B cell (primary cell): ENCODE results near the gene CIZ1. TPM values are rescaled to one million over a fixed set of nuclear protein-coding genes. Genes with fewer than 3 reads are reported as not detected.
"Not testable (repeated sequence)": the region's sequence is repeated elsewhere in the genome, so short reads cannot be mapped to it uniquely, and the experiment has no call there.

Experiments used
- ATAC-seq: fragments of 200-7000 bp; cut with Tn5 transposase; one replicate; pipeline ENCODE4 v1.10.0; 2021; ENCODE audit warnings: low read depth, mild to moderate bottlenecking, moderate number of reproducible peaks, moderate library complexity
- CTCF ChIA-PET: fragments of 350-600 bp; sonication (Branson Sonifier 250); formaldehyde crosslinking; loops from one replicate; lab custom pipeline; 2021; ENCODE audit warnings: antibody characterized with exemption, inconsistent platforms; lab: Charles Lee
- POLR2A ChIA-PET: fragments of 350-600 bp; sonication (Branson Sonifier 250); formaldehyde crosslinking; loops from one replicate; lab custom pipeline; 2021; ENCODE audit warnings: antibody characterized with exemption; lab: Charles Lee
- DNase-seq: peaks from one replicate; pipeline ENCODE4 v3.0.0; 2013
- H2AFZ ChIP-seq: 2 replicates; pipeline ENCODE4 v1.6.1; 2012; ENCODE audit warnings: mild to moderate bottlenecking, low read depth, low read length; ENCODE audit not compliant: insufficient read depth, poor library complexity, severe bottlenecking
- H3K27ac ChIP-seq, 2 donors: 1 replicate in 1 of 2; 2 replicates in 1 of 2; pipeline ENCODE4 v1.5.1; 2012 to 2013; ENCODE audit warnings: low read length in 2 of 2, mild to moderate bottlenecking in 2 of 2, moderate library complexity in 1 of 2
- H3K27me3 ChIP-seq, 4 experiments: fragments of 200-600 bp in 1 of 4; sonication (generic) in 1 of 4; replicated peaks in 1 of 4; 1 replicate in 2 of 4; 2 replicates in 2 of 4; pipeline versions ENCODE4 v1.6.1 to v1.7.0; 2013 to 2016; ENCODE audit warnings: low read length in 3 of 4, mild to moderate bottlenecking in 2 of 4, mixed read lengths in 1 of 4, moderate library complexity in 1 of 4; ENCODE audit not compliant: insufficient read depth in 4 of 4, control insufficient read depth in 3 of 4; ENCODE audit errors: control extremely low read depth in 1 of 4
- H3K36me3 ChIP-seq, 2 experiments: replicated peaks in 1 of 2; 1 replicate in 1 of 2; 2 replicates in 1 of 2; pipeline versions ENCODE4 v1.6.1 to v1.7.1; 2013; ENCODE audit warnings: low read length in 1 of 2; ENCODE audit not compliant: insufficient read depth in 2 of 2, control insufficient read depth in 1 of 2; ENCODE audit errors: control extremely low read depth in 1 of 2, extremely low read depth in 1 of 2
- H3K4me1 ChIP-seq, 2 donors: fragments of 200-600 bp in 1 of 2; sonication (generic) in 1 of 2; 1 replicate in 1 of 2; 2 replicates in 1 of 2; pipeline versions ENCODE4 v1.5.1 to v1.6.1; 2013 to 2017; ENCODE audit warnings: low read length in 2 of 2; ENCODE audit not compliant: control insufficient read depth in 2 of 2, insufficient read depth in 2 of 2
- H3K4me2 ChIP-seq: replicated peaks from 2 replicates; pipeline ENCODE3; 2012; ENCODE audit warnings: mild to moderate bottlenecking, low read depth, low read length; ENCODE audit not compliant: poor library complexity, severe bottlenecking
- H3K4me3 ChIP-seq, 5 experiments: fragments of 200-600 bp in 1 of 5; sonication (generic) in 1 of 5; 1 replicate in 3 of 5; 2 replicates in 2 of 5; pipeline versions ENCODE4 v1.5.1 to v1.7.0; 2011 to 2016; ENCODE audit warnings: low read length in 4 of 5, mild to moderate bottlenecking in 4 of 5, low read depth in 2 of 5, control low read depth in 1 of 5, moderate library complexity in 1 of 5; ENCODE audit not compliant: insufficient read depth in 1 of 5; ENCODE audit errors: control extremely low read depth in 1 of 5, extremely low read depth in 1 of 5
- H3K79me2 ChIP-seq: fragments of 200-600 bp; sonication (generic); one replicate; pipeline ENCODE4 v1.6.0; 2016; ENCODE audit warnings: low read length; ENCODE audit not compliant: control insufficient read depth, insufficient read depth
- H3K9ac ChIP-seq: fragments of 200-600 bp; sonication (generic); 2 replicates; pipeline ENCODE4 v1.6.1; 2017; ENCODE audit warnings: mild to moderate bottlenecking, low read length, moderate library complexity
- H3K9me3 ChIP-seq, 3 donors: one replicate each; pipeline versions ENCODE4 v1.6.1 to v1.7.1; 2013; ENCODE audit warnings: low read length in 2 of 3; ENCODE audit not compliant: control insufficient read depth in 2 of 3, insufficient read depth in 1 of 3; ENCODE audit errors: control extremely low read depth in 1 of 3
- H4K20me1 ChIP-seq: 2 replicates; pipeline ENCODE4 v1.6.0; 2012; ENCODE audit warnings: mild to moderate bottlenecking, low read length; ENCODE audit not compliant: insufficient read depth, control insufficient read depth, poor library complexity, severe bottlenecking
- H3K27ac Mint-ChIP-seq: one replicate; pipeline ENCODE4 v1.8.0; 2021; ENCODE audit warnings: mixed read lengths
- H3K27me3 Mint-ChIP-seq: one replicate; pipeline ENCODE4 v1.8.0; 2021; ENCODE audit warnings: mixed read lengths
- H3K4me1 Mint-ChIP-seq: one replicate; pipeline ENCODE4 v1.8.0; 2021; ENCODE audit warnings: mixed read lengths
- H3K4me3 Mint-ChIP-seq: one replicate; pipeline ENCODE4 v1.8.0; 2021; ENCODE audit warnings: mixed read lengths
- H3K9me3 Mint-ChIP-seq: one replicate; pipeline ENCODE4 v1.8.0; 2022; ENCODE audit warnings: mixed read lengths; ENCODE audit not compliant: insufficient read depth
- EZH2 ChIP-seq: IDR thresholded peaks from 2 replicates; pipeline ENCODE4 v1.6.1; 2012; ENCODE audit warnings: borderline replicate concordance, low read depth, mild to moderate bottlenecking, moderate library complexity, low read length; ENCODE audit not compliant: insufficient read depth, poor library complexity, severe bottlenecking
- WGBS: methylation state at CpG from one replicate; pipeline ENCODE4 v1.1.5; 2013; ENCODE audit warnings: missing lambda C conversion rate; ENCODE audit not compliant: insufficient coverage; 5-methylcytosine and 5-hydroxymethylcytosine counted together
- intact Hi-C: fragments of 100-400 bp; cut with micrococcal nuclease; formaldehyde crosslinking; loops from one replicate; pipeline ENCODE4 v1.10.0; 2022
- polyA plus RNA-seq: library from polyadenylated mRNA; depleted of rRNA; stranded (reverse); fragments of >200 nt; gene quantifications from 2 replicates; pipeline ENCODE4 v1.2.3, GENCODE V29; 2012
- total RNA-seq, 2 donors: library from RNA; stranded (reverse); fragments of 120-200 nt in 1 of 2; gene quantifications; 1 replicate in 1 of 2; 2 replicates in 1 of 2; pipeline versions ENCODE4 v1.2.3 to v1.2.4, GENCODE V29; 2013 to 2022
- TF ChIP-seq, protein P1 (sequence below): fragments of 200-600 bp; IDR thresholded peaks from one replicate; pipeline ENCODE4 v1.8.0; 2022; ENCODE audit warnings: antibody characterized with exemption, mild to moderate bottlenecking

Gene CIZ1
- total and polyA plus RNA-seq, 2 donors (not counting 1 experiment from before 2014, with no cell fraction given) = 79.9 to 160 TPM

DNA sequence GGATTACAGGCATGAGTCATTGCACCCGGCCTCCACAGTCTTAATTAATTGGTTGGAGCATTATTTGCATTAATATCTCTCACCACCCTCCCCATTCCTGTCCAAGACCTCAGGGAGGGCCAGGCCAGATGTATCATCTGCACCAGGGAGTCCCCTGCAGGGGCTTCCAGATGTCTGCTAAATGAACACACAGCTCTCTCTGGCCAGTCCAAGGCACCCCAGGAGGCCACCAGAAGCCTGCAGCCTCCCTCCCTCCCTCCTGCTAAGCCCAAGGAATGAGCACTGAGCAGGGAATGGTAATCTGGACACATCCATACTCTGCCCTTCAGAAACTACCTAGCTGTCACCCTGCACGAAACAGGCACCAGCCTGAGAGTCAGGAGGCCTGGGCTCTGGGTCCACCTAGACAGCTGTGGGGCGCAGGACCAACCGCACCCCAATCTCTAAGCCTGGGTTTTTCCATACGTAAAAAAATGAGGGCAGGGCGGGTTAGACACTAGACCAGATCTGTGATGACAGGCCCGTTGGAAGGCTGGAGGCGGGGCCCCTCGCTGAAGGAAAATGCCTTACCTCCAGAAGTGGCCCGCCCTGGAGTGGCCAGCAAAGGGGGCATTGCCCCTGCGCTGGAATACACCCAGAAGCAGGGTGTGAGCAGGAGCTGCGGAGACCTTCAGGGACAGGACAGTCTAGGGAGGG, 8.3 kb downstream of the CIZ1 start:
- H3K36me3 ChIP-seq = peaks cover 0 to 56% of the 10 kb centered on the region in 2 experiments
- ChIA-PET CTCF (no interaction called here), POLR2A (interaction anchor here (0.6 kb wide), 1 partner anchor 10 kb away, joined by 4 read pairs; no protein-coding TSS in a partner anchor)
- no peak for TF ChIP-seq EZH2
- TF ChIP-seq, protein P1, sequence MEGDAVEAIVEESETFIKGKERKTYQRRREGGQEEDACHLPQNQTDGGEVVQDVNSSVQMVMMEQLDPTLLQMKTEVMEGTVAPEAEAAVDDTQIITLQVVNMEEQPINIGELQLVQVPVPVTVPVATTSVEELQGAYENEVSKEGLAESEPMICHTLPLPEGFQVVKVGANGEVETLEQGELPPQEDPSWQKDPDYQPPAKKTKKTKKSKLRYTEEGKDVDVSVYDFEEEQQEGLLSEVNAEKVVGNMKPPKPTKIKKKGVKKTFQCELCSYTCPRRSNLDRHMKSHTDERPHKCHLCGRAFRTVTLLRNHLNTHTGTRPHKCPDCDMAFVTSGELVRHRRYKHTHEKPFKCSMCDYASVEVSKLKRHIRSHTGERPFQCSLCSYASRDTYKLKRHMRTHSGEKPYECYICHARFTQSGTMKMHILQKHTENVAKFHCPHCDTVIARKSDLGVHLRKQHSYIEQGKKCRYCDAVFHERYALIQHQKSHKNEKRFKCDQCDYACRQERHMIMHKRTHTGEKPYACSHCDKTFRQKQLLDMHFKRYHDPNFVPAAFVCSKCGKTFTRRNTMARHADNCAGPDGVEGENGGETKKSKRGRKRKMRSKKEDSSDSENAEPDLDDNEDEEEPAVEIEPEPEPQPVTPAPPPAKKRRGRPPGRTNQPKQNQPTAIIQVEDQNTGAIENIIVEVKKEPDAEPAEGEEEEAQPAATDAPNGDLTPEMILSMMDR = no peak
- H3K4me2 ChIP-seq = no peak overlapping the region
- no peaks in the 10 kb centered on the region for H4K20me1 ChIP-seq
- H3K4me3 ChIP-seq = no peak overlapping the region
- H3K27ac Mint-ChIP-seq = no peak overlapping the region
- H3K9me3 ChIP-seq = peaks cover 0 to 10% (median 0%) of the 10 kb centered on the region in 3 donors
- H3K27me3 Mint-ChIP-seq = no peaks in the 10 kb centered on the region
- H3K9me3 Mint-ChIP-seq = no peaks in the 10 kb centered on the region
- H2AFZ ChIP-seq = no peak overlapping the region
- no peak overlapping the region for H3K4me3 Mint-ChIP-seq
- H3K27me3 ChIP-seq = no peaks in the 10 kb centered on the region
- H3K4me1 ChIP-seq = no peaks in the 10 kb centered on the region
- H3K27ac ChIP-seq = no peak overlapping the region
- ATAC-seq (no peak), DNase-seq (no peak)
- WGBS = 97% methylated on average over 11 of the region's 12 CpGs
- peaks cover 4% of the 10 kb centered on the region for H3K4me1 Mint-ChIP-seq
- H3K79me2 ChIP-seq = peaks cover 11% of the 10 kb centered on the region
- no peak overlapping the region for H3K9ac ChIP-seq
- intact Hi-C loops = no loop called here

DNA sequence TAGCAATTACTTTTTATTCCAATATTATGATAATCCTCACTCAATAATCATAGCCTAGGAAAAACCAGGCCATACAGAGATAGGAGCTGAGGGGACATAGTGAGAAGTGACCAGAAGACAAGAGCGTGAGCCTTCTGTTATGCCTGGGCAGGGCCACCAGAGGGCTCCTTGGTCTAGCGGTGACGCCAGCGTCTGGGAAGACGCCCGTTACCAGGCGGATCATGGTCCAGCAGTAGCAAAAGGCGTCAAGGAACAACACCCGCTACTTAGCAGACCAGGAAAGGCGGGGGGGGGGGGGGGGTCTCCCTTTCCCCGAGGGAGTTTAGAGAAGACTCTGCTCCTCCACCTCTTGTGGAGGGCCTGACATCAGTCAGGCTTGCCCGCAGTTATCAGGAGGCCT, 9.9 kb downstream of the CIZ1 start:
- POLR2A ChIA-PET, H3K9ac ChIP-seq, H3K4me1 ChIP-seq, H2AFZ ChIP-seq, H3K4me3 ChIP-seq, H3K79me2 ChIP-seq, H3K27me3 Mint-ChIP-seq, H4K20me1 ChIP-seq, DNase-seq, ATAC-seq, H3K4me1 Mint-ChIP-seq, intact Hi-C loops, H3K4me3 Mint-ChIP-seq, H3K27ac ChIP-seq, H3K9me3 Mint-ChIP-seq, H3K4me2 ChIP-seq, CTCF ChIA-PET, H3K27ac Mint-ChIP-seq, H3K27me3 ChIP-seq: not testable (repeated sequence)
- 98% methylated on average over 6 of the region's 12 CpGs for WGBS
- Histone ChIP-seq H3K36me3 (peaks cover 0 to 65% of the 10 kb centered on the region in 2 experiments), H3K9me3 (peaks cover 0 to 10% (median 0%) of the 10 kb centered on the region in 3 donors)
